EL (cell line): ENCODE measurements around the gene DMAC2L.
"Not testable (repeated sequence)": the region's sequence is repeated elsewhere in the genome, so short reads cannot be mapped to it uniquely, and the experiment has no call there.

Source experiments
- DNase-seq: peaks from one replicate; pipeline ENCODE4 v3.0.0-alpha.2; 2016

Gene DMAC2L

GRCh38 chr14:50311972-50312733 lies at the start of gene DMAC2L, which contains the start of gene L2HGDH:
Gene DMAC2L, plus strand, starts transcription at chr14:50312324. Its CDS starts 9,164 bp downstream, at chr14:50321488.
Gene L2HGDH, minus strand, starts transcription at chr14:50312229. Its CDS starts 79 bp downstream, at chr14:50312150.
- peak; percentile 95 for DNase-seq

GRCh38 chr14:50262865-50263264 lies 49.3 kb upstream of the DMAC2L start:
- DNase-seq = no peak

GRCh38 chr14:50263321-50263720 lies 48.8 kb upstream of the DMAC2L start:
- DNase-seq = no peak

GRCh38 chr14:50265029-50265428 lies 47.1 kb upstream of the DMAC2L start:
- no peak for DNase-seq

GRCh38 chr14:50270932-50271331 lies 41.2 kb upstream of the DMAC2L start:
- DNase-seq = no peak

GRCh38 chr14:50272498-50272897 lies 39.6 kb upstream of the DMAC2L start:
- peak; percentile 20 for DNase-seq

- DNase-seq = no peak
Observed at GRCh38 chr14:50285861-50286260, 26.3 kb upstream of the DMAC2L start.

GRCh38 chr14:50288146-50288545 lies 24.0 kb upstream of the DMAC2L start:
- DNase-seq = no peak

GRCh38 chr14:50290306-50290705 lies 21.8 kb upstream of the DMAC2L start:
- no peak for DNase-seq

GRCh38 chr14:50299585-50299984 lies 12.5 kb upstream of the DMAC2L start:
- no peak for DNase-seq

- no peak for DNase-seq
Observed at GRCh38 chr14:50301914-50302313, 10.2 kb upstream of the DMAC2L start.

- DNase-seq = no peak
Observed at GRCh38 chr14:50303744-50304471, 8.2 kb upstream of the DMAC2L start.

- DNase-seq = peak; percentile 35
Observed at GRCh38 chr14:50308363-50308915, 3.7 kb upstream of the DMAC2L start.

- DNase-seq = no peak
Observed at GRCh38 chr14:50310445-50310844, 1.7 kb upstream of the DMAC2L start.

- DNase-seq = no peak
Observed at GRCh38 chr14:50311337-50311971, 670 bp upstream of the DMAC2L start.

GRCh38 chr14:50312734-50313054 lies 570 bp downstream of the DMAC2L start:
- no peak for DNase-seq

GRCh38 chr14:50314098-50314497 lies 2.0 kb downstream of the DMAC2L start:
- not testable (repeated sequence) for DNase-seq

- peak; percentile 46 for DNase-seq
Observed at GRCh38 chr14:50318031-50318626, 6.0 kb downstream of the DMAC2L start.

GRCh38 chr14:50319293-50319692 lies 7.2 kb downstream of the DMAC2L start:
- peak; percentile 40 for DNase-seq

GRCh38 chr14:50319721-50320120 lies 7.6 kb downstream of the DMAC2L start:
- peak; percentile 48 for DNase-seq

- DNase-seq = peak; percentile 59
Observed at GRCh38 chr14:50320283-50320682, 8.2 kb downstream of the DMAC2L start.

- DNase-seq = peak; percentile 97
Observed at GRCh38 chr14:50321009-50321660, 9.0 kb downstream of the DMAC2L start.

- DNase-seq = no peak
Observed at GRCh38 chr14:50331596-50331995, 19.5 kb downstream of the DMAC2L start.
